ENCODE measurements around the gene NFKBIL1.

DNA sequence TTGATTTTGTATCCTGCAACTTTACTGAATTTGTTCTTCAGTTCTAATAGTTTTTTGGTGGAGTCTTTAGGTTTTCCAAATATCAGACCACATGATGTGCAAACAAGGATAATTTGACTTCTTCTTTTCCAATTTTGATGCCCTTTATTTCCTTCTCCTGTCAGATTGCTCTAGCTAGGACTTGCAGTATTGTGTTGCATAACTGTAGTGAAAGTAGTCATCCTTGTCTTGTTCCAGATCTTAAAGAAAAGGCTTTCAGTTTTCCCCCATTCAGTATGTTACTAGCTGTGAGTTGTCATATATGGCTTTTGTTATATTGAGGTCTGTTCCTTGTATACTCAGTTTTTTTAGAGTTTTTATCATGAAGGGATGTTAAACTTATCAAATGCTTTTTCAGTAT is 44.8 kb upstream of the NFKBIL1 start:
- TF ChIP-seq ATF1 (CRISPR knock-in tag; IDR thresholded peaks at IDR 0.05) (no peak), IRF2 (CRISPR knock-in tag; IDR thresholded peaks at IDR 0.05; ENCODE audit: borderline replicate concordance, low read depth) (no peak), NFE2L1 (CRISPR knock-in tag; IDR thresholded peaks at IDR 0.05) (no peak), RORB (CRISPR knock-in tag; IDR thresholded peaks at IDR 0.05) (no peak), KAT7 (CRISPR knock-in tag; IDR thresholded peaks at IDR 0.05; ENCODE audit: borderline replicate concordance) (no peak), NR3C1 (CRISPR knock-in tag; conservative IDR thresholded peaks at IDR 0.05; ENCODE audit: low read depth) (no peak), ZBTB21 (CRISPR knock-in tag; IDR thresholded peaks at IDR 0.05; ENCODE audit: borderline replicate concordance) (no peak), RELA (CRISPR knock-in tag; IDR thresholded peaks at IDR 0.05; ENCODE audit: borderline replicate concordance) (no peak), SP1 (CRISPR knock-in tag; conservative IDR thresholded peaks at IDR 0.05) (no peak), FOXK1 (CRISPR knock-in tag; IDR thresholded peaks at IDR 0.05) (no peak)
- TF ChIP-seq, protein P1, sequence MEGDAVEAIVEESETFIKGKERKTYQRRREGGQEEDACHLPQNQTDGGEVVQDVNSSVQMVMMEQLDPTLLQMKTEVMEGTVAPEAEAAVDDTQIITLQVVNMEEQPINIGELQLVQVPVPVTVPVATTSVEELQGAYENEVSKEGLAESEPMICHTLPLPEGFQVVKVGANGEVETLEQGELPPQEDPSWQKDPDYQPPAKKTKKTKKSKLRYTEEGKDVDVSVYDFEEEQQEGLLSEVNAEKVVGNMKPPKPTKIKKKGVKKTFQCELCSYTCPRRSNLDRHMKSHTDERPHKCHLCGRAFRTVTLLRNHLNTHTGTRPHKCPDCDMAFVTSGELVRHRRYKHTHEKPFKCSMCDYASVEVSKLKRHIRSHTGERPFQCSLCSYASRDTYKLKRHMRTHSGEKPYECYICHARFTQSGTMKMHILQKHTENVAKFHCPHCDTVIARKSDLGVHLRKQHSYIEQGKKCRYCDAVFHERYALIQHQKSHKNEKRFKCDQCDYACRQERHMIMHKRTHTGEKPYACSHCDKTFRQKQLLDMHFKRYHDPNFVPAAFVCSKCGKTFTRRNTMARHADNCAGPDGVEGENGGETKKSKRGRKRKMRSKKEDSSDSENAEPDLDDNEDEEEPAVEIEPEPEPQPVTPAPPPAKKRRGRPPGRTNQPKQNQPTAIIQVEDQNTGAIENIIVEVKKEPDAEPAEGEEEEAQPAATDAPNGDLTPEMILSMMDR (IDR thresholded peaks at IDR 0.05): no peak
- TF ChIP-seq, protein P2, sequence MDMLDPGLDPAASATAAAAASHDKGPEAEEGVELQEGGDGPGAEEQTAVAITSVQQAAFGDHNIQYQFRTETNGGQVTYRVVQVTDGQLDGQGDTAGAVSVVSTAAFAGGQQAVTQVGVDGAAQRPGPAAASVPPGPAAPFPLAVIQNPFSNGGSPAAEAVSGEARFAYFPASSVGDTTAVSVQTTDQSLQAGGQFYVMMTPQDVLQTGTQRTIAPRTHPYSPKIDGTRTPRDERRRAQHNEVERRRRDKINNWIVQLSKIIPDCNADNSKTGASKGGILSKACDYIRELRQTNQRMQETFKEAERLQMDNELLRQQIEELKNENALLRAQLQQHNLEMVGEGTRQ (CRISPR knock-in tag; IDR thresholded peaks at IDR 0.05): no peak
- TF ChIP-seq, protein P3, sequence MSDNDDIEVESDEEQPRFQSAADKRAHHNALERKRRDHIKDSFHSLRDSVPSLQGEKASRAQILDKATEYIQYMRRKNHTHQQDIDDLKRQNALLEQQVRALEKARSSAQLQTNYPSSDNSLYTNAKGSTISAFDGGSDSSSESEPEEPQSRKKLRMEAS (CRISPR knock-in tag; IDR thresholded peaks at IDR 0.05): no peak
- TF ChIP-seq, protein P4, sequence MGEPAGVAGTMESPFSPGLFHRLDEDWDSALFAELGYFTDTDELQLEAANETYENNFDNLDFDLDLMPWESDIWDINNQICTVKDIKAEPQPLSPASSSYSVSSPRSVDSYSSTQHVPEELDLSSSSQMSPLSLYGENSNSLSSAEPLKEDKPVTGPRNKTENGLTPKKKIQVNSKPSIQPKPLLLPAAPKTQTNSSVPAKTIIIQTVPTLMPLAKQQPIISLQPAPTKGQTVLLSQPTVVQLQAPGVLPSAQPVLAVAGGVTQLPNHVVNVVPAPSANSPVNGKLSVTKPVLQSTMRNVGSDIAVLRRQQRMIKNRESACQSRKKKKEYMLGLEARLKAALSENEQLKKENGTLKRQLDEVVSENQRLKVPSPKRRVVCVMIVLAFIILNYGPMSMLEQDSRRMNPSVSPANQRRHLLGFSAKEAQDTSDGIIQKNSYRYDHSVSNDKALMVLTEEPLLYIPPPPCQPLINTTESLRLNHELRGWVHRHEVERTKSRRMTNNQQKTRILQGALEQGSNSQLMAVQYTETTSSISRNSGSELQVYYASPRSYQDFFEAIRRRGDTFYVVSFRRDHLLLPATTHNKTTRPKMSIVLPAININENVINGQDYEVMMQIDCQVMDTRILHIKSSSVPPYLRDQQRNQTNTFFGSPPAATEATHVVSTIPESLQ (CRISPR knock-in tag; IDR thresholded peaks at IDR 0.05): no peak
